LNCaP clone FGC (cell line): Measurements from ENCODE around the gene SMYD3.

ENCODE experiments used
- DNase-seq: peaks from one replicate; pipeline ENCODE4 v3.0.0-alpha.2; 2011; ENCODE audit warnings: low read depth
- H3K4me3 ChIP-seq: 2 replicates; pipeline ENCODE4 v1.5.1; 2011; ENCODE audit warnings: mild to moderate bottlenecking, low read depth, low read length, control low read depth
- CTCF ChIP-seq: IDR thresholded peaks from 2 replicates; pipeline ENCODE4 v1.5.1; 2012; ENCODE audit warnings: mild to moderate bottlenecking; ENCODE audit not compliant: control insufficient read depth, insufficient read depth; ENCODE audit errors: extremely low read depth

Gene SMYD3

GRCh38 chr1:245894843-245895242 lies 612.2 kb downstream of the SMYD3 start:
- no peak for DNase-seq
- TF ChIP-seq CTCF, result no peak
- H3K4me3 ChIP-seq, result no peak overlapping the region

- DNase-seq, result no peak
- H3K4me3 ChIP-seq, result no peak overlapping the region
- TF ChIP-seq CTCF, result no peak
Observed at GRCh38 chr1:245893025-245893424, 614.1 kb downstream of the SMYD3 start.

- no peak for DNase-seq
- H3K4me3 ChIP-seq, result no peak overlapping the region
- TF ChIP-seq CTCF, result peak; percentile 36
Observed at GRCh38 chr1:245888809-245889208, 618.3 kb downstream of the SMYD3 start.

GRCh38 chr1:245887829-245888228 lies 619.2 kb downstream of the SMYD3 start:
- TF ChIP-seq CTCF, result no peak
- H3K4me3 ChIP-seq, result no peak overlapping the region

GRCh38 chr1:245881767-245882391 lies 625.2 kb downstream of the SMYD3 start:
- no peak for TF ChIP-seq CTCF
- DNase-seq, result no peak
- H3K4me3 ChIP-seq, result no peak overlapping the region

More at GRCh38 chr1:245887829-245888228, 619.2 kb downstream of the SMYD3 start:
- no peak for DNase-seq

GRCh38 chr1:245880754-245881403 lies 626.2 kb downstream of the SMYD3 start:
- TF ChIP-seq CTCF, result no peak
- no peak overlapping the region for H3K4me3 ChIP-seq
- no peak for DNase-seq

GRCh38 chr1:245879091-245879490 lies 628.0 kb downstream of the SMYD3 start:
- DNase-seq, result no peak
- no peak for TF ChIP-seq CTCF
- no peak overlapping the region for H3K4me3 ChIP-seq
